ENCODE data around the gene DIAPH3. TPM values are rescaled to one million over a fixed set of nuclear protein-coding genes. Genes with fewer than 3 reads are reported as not detected.

DIAPH3 gene
- total RNA-seq, 5 donors from 2014 or later (not counting 1 experiment from before 2014, with no cell fraction given): 0.14 to 0.45 (median 0.30) TPM

DNA sequence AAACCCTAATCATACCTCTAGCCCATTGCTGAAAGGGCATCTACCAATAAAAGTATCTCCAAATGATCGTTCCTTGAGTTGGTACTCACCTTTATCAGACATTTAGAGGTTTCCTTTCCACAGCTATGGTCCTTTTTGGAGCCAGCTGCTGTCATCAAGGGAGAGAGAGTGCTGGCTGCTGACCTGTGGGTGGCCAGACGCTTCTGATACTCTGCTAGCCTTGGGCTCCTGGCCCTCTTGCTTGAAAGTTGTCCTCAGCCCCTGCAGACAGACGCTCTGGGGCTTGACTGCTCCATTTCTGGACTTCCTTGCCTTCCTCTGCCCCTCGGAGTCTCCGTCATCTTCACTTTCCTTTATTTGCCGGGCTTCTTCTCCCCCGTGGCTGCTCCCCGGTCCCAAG, 499.1 kb downstream of the DIAPH3 start:
- POLR2A ChIA-PET: no interaction called here
- WGBS (ENCODE audit: insufficient coverage): 73% methylated on average over 4 of the region's 8 CpGs
- Mint-ChIP-seq H3K27ac (no peak overlapping the region), H3K36me3 (no peaks in the 10 kb centered on the region), H3K4me1 (peaks cover 0 to 2% (median 2%) of the 10 kb centered on the region in 3 donors), H3K27me3 (no peaks in the 10 kb centered on the region), H3K4me3 (no peak overlapping the region), H3K9me3 (no peaks in the 10 kb centered on the region)
- ATAC-seq (replicated peaks in 1 of 4): no peak
- Histone ChIP-seq H3K27ac (ENCODE audit: low read length) (no peak overlapping the region), H3K27me3 (replicated peaks in 1 of 2; ENCODE audit: control insufficient read depth in 2 of 2, extremely low read depth in 1 of 2, insufficient read depth in 2 of 2, low read length in 1 of 2) (no peaks in the 10 kb centered on the region), H3K36me3 (ENCODE audit: control insufficient read depth in 2 of 2, extremely low read depth in 1 of 2, insufficient read depth in 1 of 2, low read length in 1 of 2) (no peaks in the 10 kb centered on the region), H3K4me3 (ENCODE audit: control insufficient read depth in 1 of 2, extremely low read depth in 1 of 2, low read length in 1 of 2) (no peak overlapping the region), H3K4me1 (ENCODE audit: control insufficient read depth in 1 of 2, extremely low read depth in 1 of 2, insufficient read depth in 2 of 2, low read length in 2 of 2) (no peaks in the 10 kb centered on the region), H3K9me3 (no peaks in the 10 kb centered on the region)
- no peak for DNase-seq
- CTCF ChIA-PET: no interaction called here

GRCh38 chr13:59663707-59664106, 500.0 kb downstream of the DIAPH3 start:
- Histone ChIP-seq H3K27ac (ENCODE audit: low read length) (no peak overlapping the region), H3K9me3 (no peaks in the 10 kb centered on the region), H3K36me3 (ENCODE audit: control insufficient read depth in 2 of 2, extremely low read depth in 1 of 2, insufficient read depth in 1 of 2, low read length in 1 of 2) (no peaks in the 10 kb centered on the region), H3K4me1 (ENCODE audit: control insufficient read depth in 1 of 2, extremely low read depth in 1 of 2, insufficient read depth in 2 of 2, low read length in 2 of 2) (no peaks in the 10 kb centered on the region), H3K27me3 (replicated peaks in 1 of 2; ENCODE audit: control insufficient read depth in 2 of 2, extremely low read depth in 1 of 2, insufficient read depth in 2 of 2, low read length in 1 of 2) (no peaks in the 10 kb centered on the region), H3K4me3 (ENCODE audit: control insufficient read depth in 1 of 2, extremely low read depth in 1 of 2, low read length in 1 of 2) (no peak overlapping the region)
- ChIA-PET POLR2A (interaction anchor here in 1 of 2 donors (0.7 kb wide), 1 partner anchor 362 kb away, joined by 5 read pairs; no protein-coding TSS in a partner anchor), CTCF (no interaction called here)
- no peak for DNase-seq
- H3K4me3 Mint-ChIP-seq: no peak overlapping the region
- ATAC-seq (replicated peaks in 1 of 4): no peak
- H3K9me3 Mint-ChIP-seq: no peaks in the 10 kb centered on the region
- no peak overlapping the region for H3K27ac Mint-ChIP-seq
- 90% methylated on average over 2 of the region's 7 CpGs for WGBS (ENCODE audit: insufficient coverage)
- H3K4me1 Mint-ChIP-seq: peaks cover 0 to 2% (median 2%) of the 10 kb centered on the region in 3 donors
- no peaks in the 10 kb centered on the region for H3K27me3 Mint-ChIP-seq
- no peaks in the 10 kb centered on the region for H3K36me3 Mint-ChIP-seq

- 90% methylated on average over 2 of the region's 5 CpGs for WGBS (ENCODE audit: insufficient coverage)
- H3K4me3 ChIP-seq (ENCODE audit: control insufficient read depth in 1 of 2, extremely low read depth in 1 of 2, low read length in 1 of 2): no peak overlapping the region
- POLR2A ChIA-PET: no interaction called here
These were observed 503.1 kb downstream of the DIAPH3 start for GRCh38 chr13:59660582-59660981.

DNA sequence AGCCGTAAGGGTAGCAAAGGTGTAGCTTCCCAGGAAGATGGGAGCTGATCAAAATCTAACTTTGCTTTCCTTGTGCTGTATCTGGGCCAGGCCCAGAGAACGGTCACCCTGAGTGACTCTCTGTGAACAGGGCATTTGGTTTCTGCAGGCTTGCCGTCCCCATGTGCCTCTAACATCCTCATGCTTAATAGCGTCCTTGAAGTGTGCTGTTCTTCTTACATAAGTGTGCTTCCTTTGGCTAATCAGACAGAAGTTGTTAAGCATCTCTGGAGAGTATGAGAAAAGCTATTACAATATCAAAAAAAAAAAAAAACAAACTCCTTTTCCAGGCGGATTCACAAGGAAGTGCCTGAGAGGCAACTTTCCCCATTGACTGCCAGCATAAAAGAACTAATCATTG, 503.7 kb downstream of the DIAPH3 start:
- Histone ChIP-seq H3K4me1 (ENCODE audit: control insufficient read depth in 1 of 2, extremely low read depth in 1 of 2, insufficient read depth in 2 of 2, low read length in 2 of 2) (no peaks in the 10 kb centered on the region), H3K27ac (ENCODE audit: low read length) (no peak overlapping the region), H3K36me3 (ENCODE audit: control insufficient read depth in 2 of 2, extremely low read depth in 1 of 2, insufficient read depth in 1 of 2, low read length in 1 of 2) (no peaks in the 10 kb centered on the region), H3K27me3 (replicated peaks in 1 of 2; ENCODE audit: control insufficient read depth in 2 of 2, extremely low read depth in 1 of 2, insufficient read depth in 2 of 2, low read length in 1 of 2) (no peaks in the 10 kb centered on the region), H3K4me3 (ENCODE audit: control insufficient read depth in 1 of 2, extremely low read depth in 1 of 2, low read length in 1 of 2) (no peak overlapping the region), H3K9me3 (no peaks in the 10 kb centered on the region)
- no peaks in the 10 kb centered on the region for H3K36me3 Mint-ChIP-seq
- DNase-seq: no peak
- H3K4me1 Mint-ChIP-seq: no peaks in the 10 kb centered on the region
- no peak overlapping the region for H3K27ac Mint-ChIP-seq
- ChIA-PET CTCF (no interaction called here), POLR2A (interaction anchor here in 1 of 2 donors (0.6 kb wide), 1 partner anchor 10 kb away, joined by 3 read pairs; no protein-coding TSS in a partner anchor)
- peaks cover 0 to under 1% of the 10 kb centered on the region in 2 donors for H3K27me3 Mint-ChIP-seq
- ATAC-seq (replicated peaks in 1 of 4): no peak
- WGBS (ENCODE audit: insufficient coverage): 100% methylated on average over 1 of the region's 5 CpGs
- no peaks in the 10 kb centered on the region for H3K9me3 Mint-ChIP-seq
- no peak overlapping the region for H3K4me3 Mint-ChIP-seq

More at GRCh38 chr13:59660582-59660981, 503.1 kb downstream of the DIAPH3 start:
- ATAC-seq (replicated peaks in 1 of 4): no peak
- Histone ChIP-seq H3K27me3 (replicated peaks in 1 of 2; ENCODE audit: control insufficient read depth in 2 of 2, extremely low read depth in 1 of 2, insufficient read depth in 2 of 2, low read length in 1 of 2) (no peaks in the 10 kb centered on the region), H3K4me1 (ENCODE audit: control insufficient read depth in 1 of 2, extremely low read depth in 1 of 2, insufficient read depth in 2 of 2, low read length in 2 of 2) (no peaks in the 10 kb centered on the region), H3K36me3 (ENCODE audit: control insufficient read depth in 2 of 2, extremely low read depth in 1 of 2, insufficient read depth in 1 of 2, low read length in 1 of 2) (no peaks in the 10 kb centered on the region), H3K9me3 (no peaks in the 10 kb centered on the region), H3K27ac (ENCODE audit: low read length) (no peak overlapping the region)
- H3K4me3 Mint-ChIP-seq: no peak overlapping the region
- H3K36me3 Mint-ChIP-seq: no peaks in the 10 kb centered on the region
- H3K9me3 Mint-ChIP-seq: no peaks in the 10 kb centered on the region
- H3K27me3 Mint-ChIP-seq: no peaks in the 10 kb centered on the region
- CTCF ChIA-PET: no interaction called here
- DNase-seq: no peak
- H3K4me1 Mint-ChIP-seq: no peaks in the 10 kb centered on the region
- H3K27ac Mint-ChIP-seq: no peak overlapping the region

- peak in 1 of 4 experiments; percentile 27 for ATAC-seq (replicated peaks in 1 of 4)
- Mint-ChIP-seq H3K4me1 (no peaks in the 10 kb centered on the region), H3K27ac (no peak overlapping the region), H3K36me3 (no peaks in the 10 kb centered on the region), H3K4me3 (no peak overlapping the region), H3K9me3 (no peaks in the 10 kb centered on the region), H3K27me3 (peaks cover 2 to 4% of the 10 kb centered on the region in 2 donors)
- Histone ChIP-seq H3K36me3 (ENCODE audit: control insufficient read depth in 2 of 2, extremely low read depth in 1 of 2, insufficient read depth in 1 of 2, low read length in 1 of 2) (no peaks in the 10 kb centered on the region), H3K4me1 (ENCODE audit: control insufficient read depth in 1 of 2, extremely low read depth in 1 of 2, insufficient read depth in 2 of 2, low read length in 2 of 2) (no peaks in the 10 kb centered on the region), H3K9me3 (no peaks in the 10 kb centered on the region), H3K27me3 (replicated peaks in 1 of 2; ENCODE audit: control insufficient read depth in 2 of 2, extremely low read depth in 1 of 2, insufficient read depth in 2 of 2, low read length in 1 of 2) (no peaks in the 10 kb centered on the region), H3K4me3 (ENCODE audit: control insufficient read depth in 1 of 2, extremely low read depth in 1 of 2, low read length in 1 of 2) (no peak overlapping the region), H3K27ac (ENCODE audit: low read length) (no peak overlapping the region)
- 77% methylated on average over 5 of the region's 6 CpGs for WGBS (ENCODE audit: insufficient coverage)
- CTCF ChIA-PET: no interaction called here
- no peak for DNase-seq
- POLR2A ChIA-PET: no interaction called here
These were observed 504.9 kb downstream of the DIAPH3 start for GRCh38 chr13:59658738-59659330.

- no peaks in the 10 kb centered on the region for H3K36me3 ChIP-seq (ENCODE audit: control insufficient read depth in 2 of 2, extremely low read depth in 1 of 2, insufficient read depth in 1 of 2, low read length in 1 of 2)
- CTCF ChIA-PET: interaction anchor here in 1 of 2 donors (0.8 kb wide), 1 partner anchor 251 kb away, joined by 3 read pairs; no protein-coding TSS in a partner anchor
- no peaks in the 10 kb centered on the region for H3K4me1 ChIP-seq (ENCODE audit: control insufficient read depth in 1 of 2, extremely low read depth in 1 of 2, insufficient read depth in 2 of 2, low read length in 2 of 2)
- H3K27ac ChIP-seq (ENCODE audit: low read length): no peak overlapping the region
- no peaks in the 10 kb centered on the region for H3K9me3 Mint-ChIP-seq
- H3K4me3 Mint-ChIP-seq: no peak overlapping the region
- H3K27me3 ChIP-seq (replicated peaks in 1 of 2; ENCODE audit: control insufficient read depth in 2 of 2, extremely low read depth in 1 of 2, insufficient read depth in 2 of 2, low read length in 1 of 2): no peaks in the 10 kb centered on the region
- peaks cover 2 to 5% of the 10 kb centered on the region in 2 donors for H3K27me3 Mint-ChIP-seq
- WGBS (ENCODE audit: insufficient coverage): 83% methylated on average over 7 of the region's 12 CpGs
- DNase-seq (no peak), ATAC-seq (replicated peaks in 1 of 4) (no peak)
- H3K27ac Mint-ChIP-seq: no peak overlapping the region
- no peaks in the 10 kb centered on the region for H3K36me3 Mint-ChIP-seq
- no peaks in the 10 kb centered on the region for H3K4me1 Mint-ChIP-seq
- no peaks in the 10 kb centered on the region for H3K9me3 ChIP-seq
- POLR2A ChIA-PET: no interaction called here
- no peak overlapping the region for H3K4me3 ChIP-seq (ENCODE audit: control insufficient read depth in 1 of 2, extremely low read depth in 1 of 2, low read length in 1 of 2)
These were observed 505.5 kb downstream of the DIAPH3 start for GRCh38 chr13:59658027-59658737.
